Type B pancreatic cell (in vitro differentiated cells): ENCODE data around the gene OR2A12. TPM values are rescaled to one million over a fixed set of nuclear protein-coding genes. Genes with fewer than 3 reads are reported as not detected.

ENCODE experiments used
- DNase-seq: peaks from one replicate; pipeline ENCODE4 v3.0.0; 2021; ENCODE audit warnings: mixed read lengths; ENCODE audit not compliant: unreplicated experiment; ENCODE audit errors: extremely low spot score
- H3K27ac Mint-ChIP-seq: 2 replicates; pipeline ENCODE4 v1.8.0; 2021; ENCODE audit warnings: mild to moderate bottlenecking, mixed read lengths
- H3K27me3 Mint-ChIP-seq: 2 replicates; pipeline ENCODE4 v1.8.0; 2021; ENCODE audit warnings: mixed read lengths
- H3K36me3 Mint-ChIP-seq: 2 replicates; pipeline ENCODE4 v1.8.0; 2021; ENCODE audit warnings: mixed read lengths
- H3K4me1 Mint-ChIP-seq: one replicate; pipeline ENCODE4 v1.8.0; 2021; ENCODE audit warnings: mixed read lengths; ENCODE audit not compliant: unreplicated experiment
- H3K4me3 Mint-ChIP-seq: 2 replicates; pipeline ENCODE4 v1.8.0; 2021; ENCODE audit warnings: mild to moderate bottlenecking, mixed read lengths
- H3K9me3 Mint-ChIP-seq: 2 replicates; pipeline ENCODE4 v1.8.0; 2021; ENCODE audit warnings: mixed read lengths
- total RNA-seq: library from RNA; stranded (reverse); gene quantifications from 2 replicates; pipeline ENCODE4 v1.2.1, GENCODE V29; 2021; ENCODE audit warnings: low replicate concordance
- TF ChIP-seq, protein P1 (sequence below): fragments of 200-600 bp; sonication (generic); conservative IDR thresholded peaks from 2 replicates; pipeline ENCODE4 v1.5.0; 2021; ENCODE audit warnings: antibody characterized with exemption, mild to moderate bottlenecking

Gene OR2A12
- total RNA-seq, 1 donor from 2014 or later, result not detected

GRCh38 chr7:144100607-144101006 lies 14.5 kb downstream of the OR2A12 start:
- no peaks in the 10 kb centered on the region for H3K27me3 Mint-ChIP-seq
- H3K4me1 Mint-ChIP-seq, result no peaks in the 10 kb centered on the region

GRCh38 chr7:144102041-144102440 lies 16.0 kb downstream of the OR2A12 start:
- no peaks in the 10 kb centered on the region for H3K9me3 Mint-ChIP-seq
- no peak overlapping the region for H3K4me3 Mint-ChIP-seq
- TF ChIP-seq, protein P1, sequence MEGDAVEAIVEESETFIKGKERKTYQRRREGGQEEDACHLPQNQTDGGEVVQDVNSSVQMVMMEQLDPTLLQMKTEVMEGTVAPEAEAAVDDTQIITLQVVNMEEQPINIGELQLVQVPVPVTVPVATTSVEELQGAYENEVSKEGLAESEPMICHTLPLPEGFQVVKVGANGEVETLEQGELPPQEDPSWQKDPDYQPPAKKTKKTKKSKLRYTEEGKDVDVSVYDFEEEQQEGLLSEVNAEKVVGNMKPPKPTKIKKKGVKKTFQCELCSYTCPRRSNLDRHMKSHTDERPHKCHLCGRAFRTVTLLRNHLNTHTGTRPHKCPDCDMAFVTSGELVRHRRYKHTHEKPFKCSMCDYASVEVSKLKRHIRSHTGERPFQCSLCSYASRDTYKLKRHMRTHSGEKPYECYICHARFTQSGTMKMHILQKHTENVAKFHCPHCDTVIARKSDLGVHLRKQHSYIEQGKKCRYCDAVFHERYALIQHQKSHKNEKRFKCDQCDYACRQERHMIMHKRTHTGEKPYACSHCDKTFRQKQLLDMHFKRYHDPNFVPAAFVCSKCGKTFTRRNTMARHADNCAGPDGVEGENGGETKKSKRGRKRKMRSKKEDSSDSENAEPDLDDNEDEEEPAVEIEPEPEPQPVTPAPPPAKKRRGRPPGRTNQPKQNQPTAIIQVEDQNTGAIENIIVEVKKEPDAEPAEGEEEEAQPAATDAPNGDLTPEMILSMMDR, result no peak
- H3K27ac Mint-ChIP-seq, result no peak overlapping the region
- no peaks in the 10 kb centered on the region for H3K36me3 Mint-ChIP-seq
- no peak for DNase-seq
- H3K27me3 Mint-ChIP-seq, result no peaks in the 10 kb centered on the region
- no peaks in the 10 kb centered on the region for H3K4me1 Mint-ChIP-seq

More at GRCh38 chr7:144100607-144101006, 14.5 kb downstream of the OR2A12 start:
- Mint-ChIP-seq H3K36me3 (no peaks in the 10 kb centered on the region), H3K9me3 (no peaks in the 10 kb centered on the region), H3K4me3 (no peak overlapping the region), H3K27ac (no peak overlapping the region)
- DNase-seq, result no peak
- TF ChIP-seq, protein P1, result no peak

DNA sequence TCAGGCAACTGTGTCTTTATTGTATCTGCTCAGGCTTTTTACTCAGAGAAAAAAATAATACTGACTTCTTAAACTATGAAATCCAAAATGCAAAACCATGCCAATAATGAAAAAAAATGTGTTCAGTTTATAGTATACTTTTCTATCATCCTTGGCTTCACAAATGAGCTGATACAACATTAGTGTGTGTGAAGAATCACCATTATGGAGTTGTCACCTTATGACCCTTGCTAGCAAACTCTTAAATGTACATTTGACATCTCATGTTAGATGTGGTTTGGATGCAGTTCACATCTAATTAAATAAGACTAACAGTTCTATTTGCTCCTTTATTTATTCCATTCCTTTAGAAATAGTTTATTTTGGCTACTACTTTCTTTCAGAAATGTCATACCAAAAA lies 19.1 kb downstream of the OR2A12 start:
- Mint-ChIP-seq H3K36me3 (no peaks in the 10 kb centered on the region), H3K9me3 (no peaks in the 10 kb centered on the region), H3K4me3 (no peak overlapping the region), H3K27me3 (no peaks in the 10 kb centered on the region), H3K4me1 (no peaks in the 10 kb centered on the region), H3K27ac (no peak overlapping the region)
- TF ChIP-seq, protein P1, result no peak
- DNase-seq, result no peak

GRCh38 chr7:144109283-144109682 lies 23.2 kb downstream of the OR2A12 start, which contains the start of gene OR2A2:
Gene OR2A2 (plus strand): TSS chr7:144109583. CDS start chr7:144109583, 0 bp downstream.
- no peak within 1 kb of the TSS for H3K27ac Mint-ChIP-seq
- DNase-seq, result no peak
- no peak within 1 kb of the TSS for H3K4me3 Mint-ChIP-seq
- H3K27me3 Mint-ChIP-seq, result no peaks in the 10 kb centered on the region
- H3K36me3 Mint-ChIP-seq, result no peaks in the 10 kb centered on the region
- TF ChIP-seq, protein P1, result no peak
- no peaks in the 10 kb centered on the region for H3K9me3 Mint-ChIP-seq
- no peaks in the 10 kb centered on the region for H3K4me1 Mint-ChIP-seq

DNA sequence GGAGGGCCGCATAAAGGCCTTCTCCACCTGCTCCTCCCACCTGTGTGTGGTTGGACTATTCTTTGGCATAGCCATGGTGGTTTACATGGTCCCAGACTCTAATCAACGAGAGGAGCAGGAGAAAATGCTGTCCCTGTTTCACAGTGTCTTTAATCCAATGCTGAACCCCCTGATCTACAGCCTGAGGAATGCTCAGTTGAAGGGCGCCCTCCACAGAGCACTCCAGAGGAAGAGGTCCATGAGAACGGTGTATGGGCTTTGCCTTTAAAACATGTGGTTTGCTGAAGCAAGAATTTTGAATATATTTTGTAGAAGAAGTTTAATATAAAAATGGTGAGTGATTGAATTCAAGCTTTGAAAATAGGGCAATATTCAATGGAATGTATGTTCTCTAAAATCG lies 24.2 kb downstream of the OR2A12 start:
- H3K36me3 Mint-ChIP-seq, result no peaks in the 10 kb centered on the region
- TF ChIP-seq, protein P1, result no peak
- H3K27me3 Mint-ChIP-seq, result no peaks in the 10 kb centered on the region
- H3K9me3 Mint-ChIP-seq, result no peaks in the 10 kb centered on the region
- no peak overlapping the region for H3K4me3 Mint-ChIP-seq
- H3K4me1 Mint-ChIP-seq, result no peaks in the 10 kb centered on the region
- DNase-seq, result no peak
- no peak overlapping the region for H3K27ac Mint-ChIP-seq

GRCh38 chr7:144113651-144114050 lies 27.6 kb downstream of the OR2A12 start:
- H3K27me3 Mint-ChIP-seq, result no peaks in the 10 kb centered on the region
- no peak overlapping the region for H3K4me3 Mint-ChIP-seq
- no peaks in the 10 kb centered on the region for H3K36me3 Mint-ChIP-seq
- no peaks in the 10 kb centered on the region for H3K4me1 Mint-ChIP-seq
- TF ChIP-seq, protein P1, result no peak
- H3K27ac Mint-ChIP-seq, result no peak overlapping the region
- H3K9me3 Mint-ChIP-seq, result no peaks in the 10 kb centered on the region
- no peak for DNase-seq
